ENCODE results near the gene IFT22. TPM values are rescaled to one million over a fixed set of nuclear protein-coding genes. Genes with fewer than 3 reads are reported as not detected.

The IFT22 gene
- total and polyA plus RNA-seq, 2 experiments from 2014 or later, result 13.8 to 38.8 TPM

GRCh38 chr7:101340379-101340778 lies 18.8 kb upstream of the IFT22 start:
- Mint-ChIP-seq H3K27ac (no peak overlapping the region), H3K9me3 (no peaks in the 10 kb centered on the region), H3K36me3 (ENCODE audit: low read depth) (no peaks in the 10 kb centered on the region), H3K4me3 (no peak overlapping the region), H3K27me3 (ENCODE audit: insufficient read depth, low read depth, poor library complexity) (peaks cover 7% of the 10 kb centered on the region), H3K4me1 (no peaks in the 10 kb centered on the region)
- Histone ChIP-seq H3K9me2 (ENCODE audit: insufficient read depth) (no peaks in the 10 kb centered on the region), H3K36me3 (ENCODE audit: insufficient read depth) (no peaks in the 10 kb centered on the region), H4K20me1 (replicated peaks; ENCODE audit: insufficient read depth) (no peaks in the 10 kb centered on the region), H3K4me2 (no peak overlapping the region), H3K27me3 (ENCODE audit: insufficient read depth) (no peaks in the 10 kb centered on the region), H3K79me2 (replicated peaks; ENCODE audit: insufficient read depth) (no peaks in the 10 kb centered on the region), H3K27ac (ENCODE audit: low read depth) (no peak overlapping the region), H3K4me3 (no peak overlapping the region), H3F3A (replicated peaks; ENCODE audit: low read depth) (no peaks in the 10 kb centered on the region; the same call in 1 of the 2 replicates), H2AFZ (no peak overlapping the region), H3K4me1 (ENCODE audit: insufficient read depth) (no peaks in the 10 kb centered on the region)
- TF ChIP-seq ZNF462 (CRISPR knock-in tag; IDR thresholded peaks at IDR 0.05) (no peak), EZH2phosphoT487 (IDR thresholded peaks at IDR 0.05; ENCODE audit: unreplicated experiment) (no peak), JUNB (IDR thresholded peaks at IDR 0.05; ENCODE audit: unreplicated experiment) (no peak), CREB1 (CRISPR knock-in tag; IDR thresholded peaks at IDR 0.05; ENCODE audit: low read depth) (no peak), STAT1 (IDR thresholded peaks at IDR 0.05; ENCODE audit: unreplicated experiment) (no peak), CTCF (conservative IDR thresholded peaks at IDR 0.05; ENCODE audit: low read depth in 2 of 2) (no peak), ZNF331 (CRISPR knock-in tag; IDR thresholded peaks at IDR 0.05; ENCODE audit: low read depth) (no peak), EZH2 (IDR thresholded peaks at IDR 0.05; ENCODE audit: low read depth, unreplicated experiment) (no peak), POLR2AphosphoS5 (IDR thresholded peaks at IDR 0.05; ENCODE audit: low read depth) (no peak), ETS1 (IDR thresholded peaks at IDR 0.05) (no peak)
- DNase-seq (ENCODE audit: low spot score) (no peak), ATAC-seq (peak; percentile 69)
